Stimulated activated CD8-positive, alpha-beta memory T cell treated with anti-CD3 and anti-CD28 coated beads, Interleukin-2, amount 100 ng/mL, for 48 hours (primary cell): ENCODE data around the gene LZTS2.
"Not testable (repeated sequence)": the region's sequence is repeated elsewhere in the genome, so short reads cannot be mapped to it uniquely, and the experiment has no call there.

ENCODE experiments used
- DNase-seq, 2 donors: peaks; one replicate each; pipeline ENCODE4 v3.0.0-alpha.2; 2020; ENCODE audit warnings: low read depth in 2 of 2

The LZTS2 gene

DNA sequence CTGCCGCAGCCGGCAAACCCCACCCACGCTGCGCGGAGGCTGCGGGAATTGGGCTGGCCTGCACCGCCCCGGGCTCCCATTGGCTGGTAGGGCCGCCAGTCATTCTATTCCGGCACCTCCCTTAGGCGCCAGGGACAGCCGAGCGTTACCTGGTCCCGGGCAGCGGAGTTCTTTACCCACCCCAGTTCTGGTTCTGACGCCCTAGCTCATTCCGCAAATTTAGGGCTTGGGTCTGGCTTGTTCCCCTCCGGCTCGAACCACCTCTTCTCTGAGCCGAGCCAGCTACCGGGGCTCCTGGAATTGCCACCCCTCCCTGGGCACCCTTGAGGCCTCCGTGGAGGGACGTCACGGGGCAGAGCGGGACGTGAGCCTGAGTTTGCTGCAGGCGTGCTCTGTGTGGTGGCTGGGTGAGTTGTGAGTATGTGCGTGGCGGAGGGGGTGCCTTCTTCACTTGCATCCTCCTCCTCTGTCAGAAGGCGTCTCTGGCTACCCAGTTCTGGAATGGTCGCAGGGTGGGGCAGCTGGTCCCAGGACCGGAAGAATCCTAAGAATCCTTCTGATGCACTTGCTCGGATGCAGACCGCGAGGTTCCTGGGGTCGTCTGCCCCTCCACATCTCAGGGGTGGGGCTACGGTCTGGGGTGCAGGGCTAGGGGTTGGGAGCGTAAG is 31.7 kb downstream of the LZTS2 start, which contains the start of the genes PDZD7 and SFXN3:
Gene PDZD7, minus strand, starts transcription at position 2 of the 668 bp plus-strand sequence. CDS start 910 bp downstream, outside the sequence.
Gene SFXN3, plus strand, starts transcription at position 107 of the 668 bp plus-strand sequence. CDS start 3,461 bp downstream, outside the sequence.
- peak; percentile 94 to 97 for DNase-seq

GRCh38 chr10:101031796-101032636 is 32.4 kb downstream of the LZTS2 start:
- peak; percentile 57 to 60 for DNase-seq

GRCh38 chr10:101032637-101033224 is 33.1 kb downstream of the LZTS2 start:
- DNase-seq = peak in 1 of 2 donors; percentile 48

GRCh38 chr10:101033276-101033675 is 33.7 kb downstream of the LZTS2 start:
- no peak for DNase-seq

DNA sequence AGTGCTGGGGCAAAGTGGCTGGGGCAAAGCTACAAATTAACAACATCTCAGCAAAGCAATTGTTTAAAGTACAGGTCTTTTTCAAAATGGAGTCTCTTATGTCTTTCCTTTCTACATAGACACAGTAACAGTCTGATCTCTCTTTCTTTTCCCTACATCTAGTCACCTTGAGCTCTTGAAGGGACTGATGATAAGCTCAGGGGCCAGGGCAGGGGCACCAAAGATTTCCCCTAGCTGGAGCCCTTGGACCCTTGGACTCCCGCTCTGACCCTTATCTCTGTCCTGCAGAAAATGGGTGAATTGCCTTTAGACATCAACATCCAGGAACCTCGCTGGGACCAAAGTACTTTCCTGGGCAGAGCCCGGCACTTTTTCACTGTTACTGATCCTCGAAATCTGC is 34.8 kb downstream of the LZTS2 start:
- DNase-seq = not testable (repeated sequence)

DNA sequence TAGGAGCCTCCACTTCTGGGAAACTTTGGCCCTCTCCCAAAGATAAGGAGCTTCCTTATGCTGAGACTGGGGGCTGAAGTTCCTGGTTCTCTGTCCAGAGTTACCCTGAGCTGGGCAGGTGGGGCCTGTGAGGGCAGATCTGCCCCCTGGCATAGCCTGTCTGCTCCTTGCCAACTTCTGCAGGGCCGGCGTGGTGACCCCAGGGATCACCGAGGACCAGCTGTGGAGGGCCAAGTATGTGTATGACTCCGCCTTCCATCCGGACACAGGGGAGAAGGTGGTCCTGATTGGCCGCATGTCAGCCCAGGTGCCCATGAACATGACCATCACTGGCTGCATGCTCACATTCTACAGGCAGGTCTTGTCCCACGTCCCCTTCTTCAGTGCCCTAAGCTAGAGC is 35.7 kb downstream of the LZTS2 start:
- no peak for DNase-seq

DNA sequence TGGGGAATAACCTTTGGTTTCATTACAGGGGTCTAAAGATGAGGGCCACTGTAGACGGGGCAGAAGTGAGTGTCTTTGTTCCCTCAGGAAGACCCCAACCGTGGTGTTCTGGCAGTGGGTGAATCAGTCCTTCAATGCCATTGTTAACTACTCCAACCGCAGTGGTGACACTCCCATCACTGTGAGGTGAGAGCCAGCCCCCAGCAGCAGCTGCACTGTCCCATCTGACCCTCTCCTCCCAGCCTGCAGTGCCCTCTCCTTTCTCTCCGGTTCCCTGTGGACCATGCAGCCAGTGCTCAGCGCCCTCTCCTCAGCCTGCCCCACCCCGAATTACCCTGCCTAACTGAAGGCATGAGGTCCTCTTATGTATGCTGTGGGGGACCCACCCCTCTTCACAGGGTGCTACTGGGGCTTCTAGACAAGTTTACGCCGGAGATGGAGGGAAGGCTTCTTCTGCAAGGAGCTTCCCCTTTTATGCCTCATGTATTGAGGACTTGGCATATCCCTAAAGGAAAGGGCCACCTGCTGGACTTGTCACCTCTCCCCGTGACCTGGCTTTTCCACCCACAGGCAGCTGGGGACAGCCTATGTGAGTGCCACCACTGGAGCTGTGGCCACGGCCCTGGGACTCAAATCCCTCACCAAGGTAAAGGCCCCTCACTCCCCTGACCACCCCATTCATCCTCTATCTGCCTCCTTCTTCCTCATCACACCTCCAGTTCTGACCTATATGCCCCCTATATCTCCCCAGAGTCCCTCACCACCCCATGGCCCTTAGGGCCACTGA is 36.5 kb downstream of the LZTS2 start:
- no peak for DNase-seq

DNA sequence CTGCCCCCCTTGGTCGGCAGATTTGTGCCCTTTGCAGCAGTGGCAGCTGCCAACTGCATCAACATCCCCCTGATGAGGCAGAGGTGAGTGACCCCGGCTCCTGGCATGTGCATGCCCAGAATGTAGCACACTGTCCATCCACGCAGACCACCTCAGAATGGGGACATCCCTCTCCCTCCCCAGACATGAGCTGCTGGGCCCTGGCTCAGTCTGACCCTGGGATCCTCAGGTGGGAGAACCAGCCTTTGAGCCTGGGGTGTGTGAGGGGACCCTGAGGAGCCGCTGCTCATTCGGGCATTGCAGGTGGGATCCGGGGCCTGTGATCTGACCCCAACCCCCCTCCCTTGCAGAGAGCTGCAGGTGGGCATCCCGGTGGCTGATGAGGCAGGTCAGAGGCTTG is 37.1 kb downstream of the LZTS2 start:
- no peak for DNase-seq

GRCh38 chr10:101038484-101038883 is 38.9 kb downstream of the LZTS2 start:
- DNase-seq = no peak

DNA sequence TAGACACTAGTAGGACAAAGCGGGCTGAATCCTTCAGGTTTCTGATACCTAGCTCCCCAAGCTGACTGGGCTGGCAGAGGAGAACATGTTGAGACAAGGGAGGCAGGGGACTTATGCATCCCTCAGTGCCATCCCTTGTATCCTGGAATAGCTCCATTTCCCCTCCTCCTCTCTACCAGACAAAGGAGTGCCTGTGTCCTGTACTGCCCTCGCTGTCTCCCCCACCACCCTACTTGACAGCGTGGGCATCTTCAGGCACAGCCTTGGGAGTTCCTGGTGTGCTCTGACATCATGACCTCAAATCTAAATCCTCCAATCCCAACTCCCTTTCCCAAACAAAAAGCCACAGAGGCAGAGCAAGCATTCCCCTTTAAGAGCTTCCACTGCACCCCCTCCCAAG is 40.5 kb downstream of the LZTS2 start:
- DNase-seq = no peak

DNA sequence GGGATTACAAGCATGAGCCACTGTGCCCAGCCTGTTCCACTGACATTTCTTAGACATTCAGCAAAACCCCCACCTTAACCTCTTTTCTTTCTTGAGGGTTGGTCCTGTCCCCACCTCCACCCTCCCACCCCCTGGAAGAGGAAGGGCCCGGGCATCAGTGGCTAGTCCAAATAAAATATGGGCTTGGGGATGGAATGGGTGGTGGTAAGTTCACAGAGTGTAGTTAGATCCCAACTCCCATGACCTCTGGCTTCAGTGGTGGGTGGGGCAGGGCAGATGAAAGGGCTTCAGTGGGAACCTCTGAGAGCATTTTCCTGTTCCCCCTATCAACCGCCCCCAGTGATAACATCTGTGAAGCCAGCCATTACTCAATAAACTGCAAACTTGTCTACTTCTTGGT is 41.2 kb downstream of the LZTS2 start:
- DNase-seq = no peak

DNA sequence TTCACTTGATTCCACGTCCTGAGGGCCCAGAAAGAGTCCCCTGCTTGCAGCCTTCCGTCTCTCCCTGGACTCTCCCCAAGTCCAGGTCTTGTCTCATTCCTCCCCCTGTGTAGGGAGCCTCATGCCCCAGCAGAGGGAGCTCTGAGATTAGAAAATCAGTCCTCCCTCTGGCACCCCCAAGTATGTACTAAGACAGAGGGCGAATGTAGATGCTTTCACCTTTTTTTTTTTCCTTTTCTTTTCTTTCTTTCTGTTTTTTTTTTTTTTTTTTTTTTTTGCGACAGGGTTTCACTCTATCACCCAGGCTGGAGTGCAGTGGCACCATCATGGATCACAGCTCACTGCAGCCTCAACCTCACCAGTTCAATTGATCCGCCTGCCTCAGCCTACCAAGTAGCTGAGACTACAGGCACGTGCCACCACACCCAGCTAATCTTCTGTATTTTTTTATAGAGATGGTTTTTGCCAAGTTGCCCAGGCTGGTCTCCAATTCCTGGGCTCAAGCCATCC is 41.7 kb downstream of the LZTS2 start:
- DNase-seq = peak in 1 of 2 donors; percentile 55

- no peak for DNase-seq
These were observed 42.5 kb downstream of the LZTS2 start for GRCh38 chr10:101042118-101042517.

DNA sequence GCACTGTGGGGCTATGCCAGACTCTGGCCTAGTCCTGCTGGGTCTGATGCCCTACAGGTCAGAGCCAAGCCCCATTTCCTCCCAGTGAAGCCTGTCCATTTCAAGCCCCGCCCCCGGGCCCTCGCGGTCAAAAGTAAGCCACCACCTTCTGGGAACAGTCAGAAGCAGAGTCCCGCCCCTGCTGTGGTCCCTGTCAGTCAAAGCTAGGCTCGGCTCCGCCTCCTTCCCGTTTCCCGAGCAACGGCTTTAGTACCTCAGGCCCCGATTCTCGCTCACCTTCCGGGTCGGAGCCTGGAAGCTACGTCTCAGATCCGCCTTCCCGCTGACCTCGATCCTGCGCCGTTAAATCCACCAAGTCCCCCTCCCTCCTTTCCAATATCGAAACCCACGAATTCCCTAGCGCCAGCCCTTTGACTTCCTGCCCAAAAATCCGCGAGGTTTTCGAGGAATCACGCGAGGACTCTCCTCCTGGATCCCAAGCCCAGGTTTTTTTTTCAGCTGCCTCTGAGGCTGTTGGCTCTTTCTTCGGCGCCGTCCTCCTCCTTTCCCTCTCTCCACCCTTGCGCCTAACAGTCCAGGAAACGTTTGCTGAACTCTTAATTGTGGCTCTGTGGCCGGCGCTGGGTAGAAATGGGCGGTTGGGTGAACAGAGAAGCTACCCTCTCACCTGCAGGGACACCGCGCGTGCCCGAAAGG is 43.2 kb downstream of the LZTS2 start:
- DNase-seq = peak; percentile 86 to 94

GRCh38 chr10:101043363-101043707 is 43.7 kb downstream of the LZTS2 start:
- no peak for DNase-seq

DNA sequence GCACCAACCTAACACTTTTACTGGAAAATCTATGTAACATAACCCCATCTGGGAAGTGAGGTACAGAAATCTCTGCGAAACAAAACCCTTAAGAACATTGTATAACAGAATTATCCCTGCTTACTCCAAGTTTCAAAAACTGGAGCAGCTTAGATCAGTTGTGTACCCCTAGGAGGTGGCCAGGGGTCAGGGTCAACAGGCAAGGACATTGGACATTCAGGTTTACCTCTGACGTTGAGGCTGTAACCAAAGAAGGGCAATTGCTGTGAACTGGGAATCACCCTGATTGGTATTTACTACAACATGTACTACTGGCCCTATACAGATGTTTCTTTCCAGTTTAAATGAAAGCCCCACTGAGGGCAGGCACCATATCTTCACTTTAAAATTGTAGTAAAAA is 44.5 kb downstream of the LZTS2 start:
- DNase-seq = no peak

DNA sequence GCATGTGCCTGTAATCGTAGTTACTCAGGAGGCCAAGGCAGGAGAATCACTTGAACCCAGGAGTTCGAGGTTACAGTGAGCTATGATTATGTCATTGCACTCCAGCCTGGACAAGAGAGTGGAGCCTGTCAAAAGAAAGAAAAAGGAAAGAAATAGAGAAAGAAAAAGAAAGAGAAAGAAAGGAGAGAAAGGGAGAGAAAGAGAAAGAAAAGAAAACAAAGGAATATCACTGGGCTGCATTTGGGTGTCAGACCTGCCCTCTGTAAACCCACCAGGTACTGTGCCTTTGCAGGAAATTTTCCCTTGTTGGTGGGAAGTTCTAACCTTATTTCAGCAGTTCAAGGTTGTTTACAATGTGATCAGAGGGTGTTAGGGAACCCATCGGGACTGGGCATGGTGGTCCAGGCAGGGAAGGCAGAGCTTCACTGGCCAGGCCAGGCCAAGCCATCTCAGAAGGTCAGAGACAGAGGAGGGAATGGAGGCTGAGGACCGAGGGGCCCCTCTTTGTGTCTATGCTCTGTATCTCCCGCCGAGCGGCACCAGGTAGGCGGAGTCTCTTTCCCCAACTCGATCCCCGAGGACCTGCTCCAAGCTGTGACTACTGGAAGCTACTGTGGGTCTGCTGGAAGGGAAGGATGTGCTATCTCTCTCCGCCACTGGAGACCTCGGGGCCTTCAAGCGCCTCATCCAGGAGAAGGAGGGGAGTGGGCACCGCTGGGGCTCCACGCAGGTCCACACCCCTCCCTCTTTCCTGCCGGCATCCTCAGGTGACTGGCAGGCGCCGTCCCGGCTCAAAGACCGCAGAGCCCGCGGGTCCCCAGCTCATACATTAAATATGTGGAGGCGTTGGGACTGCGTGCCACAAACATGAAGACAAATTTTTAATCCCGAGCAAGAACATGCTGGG is 47.0 kb downstream of the LZTS2 start:
- DNase-seq = no peak

DNA sequence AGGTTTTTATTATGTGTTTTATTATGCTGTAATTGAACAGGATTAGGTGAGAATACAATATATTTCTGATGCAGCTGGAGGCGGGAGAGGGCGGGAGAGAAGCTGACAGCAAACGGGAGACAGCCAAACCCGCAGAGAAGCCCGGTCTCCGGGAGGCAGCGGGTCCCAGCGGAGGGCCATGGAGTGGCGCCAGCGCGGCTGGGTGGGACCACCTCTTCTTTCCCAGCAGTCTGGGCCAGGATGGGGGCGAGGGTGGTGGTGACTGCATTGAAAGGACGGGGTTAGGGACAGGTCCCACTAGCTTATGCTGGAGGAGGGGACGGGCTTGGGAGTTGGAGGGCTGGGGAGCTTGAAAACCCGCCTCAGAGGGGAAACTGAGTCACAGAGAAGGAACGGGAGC is 47.7 kb downstream of the LZTS2 start:
- DNase-seq = no peak

GRCh38 chr10:101047961-101048892 is 48.6 kb downstream of the LZTS2 start:
- DNase-seq = no peak
